Muscle of back (tissue), 11 donors: Measurements from ENCODE around the gene ADORA3. TPM values are rescaled to one million over a fixed set of nuclear protein-coding genes. Genes with fewer than 3 reads are reported as not detected.

Experiments
- DNase-seq, 3 donors: peaks; one replicate each; pipeline versions ENCODE4 v3.0.0 to v3.0.0-alpha.2; 2013
- polyA plus RNA-seq, 10 donors: library from polyadenylated mRNA; unstranded; fragments of 120-200 nt; gene quantifications; one replicate each; pipeline ENCODE4 v1.2.1, GENCODE V29; 2013; ENCODE audit not compliant: insufficient read length in 10 of 10

The ADORA3 gene
- polyA plus RNA-seq, 10 donors = 0.36 to 1.0 (median 0.74) TPM

DNA sequence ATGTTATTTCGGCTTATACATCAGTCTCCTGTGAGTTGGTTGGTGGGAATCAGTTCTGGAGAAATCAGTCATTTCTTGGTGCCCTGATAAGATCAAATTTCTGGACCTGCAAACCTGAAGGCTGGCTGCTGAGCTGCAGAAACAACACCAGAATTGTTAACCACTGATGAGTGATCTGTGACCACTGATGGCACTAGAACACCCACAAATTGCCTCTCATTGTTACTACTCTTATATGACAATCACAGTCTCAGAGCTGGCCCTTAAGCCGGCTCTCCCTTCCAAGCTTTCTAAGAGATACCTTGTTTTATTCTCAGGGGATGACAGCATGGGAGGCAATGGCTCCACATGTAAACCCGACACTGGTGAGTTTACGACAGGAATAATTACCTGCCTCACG lies 27.7 kb downstream of the ADORA3 start:
- DNase-seq = no peak

DNA sequence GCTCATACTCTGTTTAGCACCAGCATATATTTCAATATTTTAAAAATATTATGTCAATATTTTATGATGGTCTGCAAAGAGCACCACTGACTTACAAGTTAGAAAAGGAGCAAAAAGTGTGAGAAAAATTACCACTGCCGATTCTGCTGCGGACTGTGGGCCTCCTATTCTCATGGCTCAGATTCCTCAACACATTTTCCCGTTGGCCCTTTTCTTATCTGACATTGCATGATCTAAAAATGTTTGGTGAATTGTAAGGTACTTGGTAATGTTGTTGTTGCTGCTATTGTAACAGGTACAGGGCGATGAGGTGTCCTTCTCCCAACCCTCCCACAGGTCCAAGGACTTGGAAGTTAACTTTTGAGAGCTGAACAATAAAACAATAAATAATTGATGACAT lies 28.9 kb downstream of the ADORA3 start:
- no peak for DNase-seq

DNA sequence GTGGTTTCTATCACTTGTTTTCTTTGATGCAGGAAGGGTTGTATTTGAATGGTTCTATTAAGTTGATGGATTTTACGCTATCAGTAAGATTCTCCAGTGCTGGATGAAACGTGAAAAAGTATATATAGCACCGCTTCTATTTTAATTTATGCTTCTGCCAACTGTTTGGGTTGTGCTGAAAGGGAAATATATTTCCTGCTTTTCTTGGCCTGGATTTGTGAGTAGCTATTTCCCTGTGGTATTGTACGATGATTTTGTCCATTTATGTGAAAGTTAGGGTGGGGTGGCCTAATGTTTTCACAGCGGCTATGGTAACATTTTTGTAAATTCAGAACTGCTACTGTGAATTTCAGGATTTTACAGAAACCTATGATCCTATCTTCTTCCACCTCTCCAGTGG lies 29.3 kb downstream of the ADORA3 start:
- peak in 1 of 3 donors; percentile 53 for DNase-seq

DNA sequence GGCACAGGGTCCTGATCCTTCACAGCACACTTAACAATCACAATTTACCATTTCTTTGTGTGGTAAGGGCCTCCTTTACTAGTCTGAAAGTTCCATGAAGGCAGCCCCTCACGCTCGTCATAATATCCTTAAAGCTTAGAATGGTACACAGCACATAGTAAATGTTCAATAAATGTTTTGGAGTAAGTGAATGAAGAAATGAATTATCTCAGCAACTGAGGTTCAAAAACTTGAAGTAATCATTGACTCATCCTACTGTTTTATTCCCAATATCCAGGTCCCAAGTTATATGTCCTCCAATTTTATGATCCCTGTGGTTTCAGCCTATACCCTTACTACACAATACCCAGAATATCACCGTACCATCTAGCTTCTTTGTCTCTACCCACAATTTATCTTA lies 31.9 kb downstream of the ADORA3 start:
- no peak for DNase-seq

DNA sequence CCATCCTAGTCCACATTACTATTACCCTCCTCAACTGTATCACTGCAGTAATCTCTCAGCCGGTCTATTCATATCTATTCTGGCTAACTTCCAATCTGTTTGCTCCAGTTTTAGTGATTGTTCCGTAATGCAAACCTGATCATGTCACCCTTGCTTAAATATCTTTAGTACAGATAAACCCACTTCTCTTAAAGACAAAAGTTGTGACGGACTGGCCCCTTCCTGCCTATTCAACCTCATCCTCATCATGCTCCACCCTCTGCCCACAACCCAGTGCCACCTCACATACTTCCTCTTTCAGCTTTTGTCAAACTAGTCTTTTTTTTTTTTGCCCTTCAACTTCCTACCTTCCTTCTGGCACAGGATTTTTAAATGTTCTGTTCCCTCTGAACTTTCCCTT lies 32.4 kb downstream of the ADORA3 start:
- DNase-seq = peak in 1 of 3 donors; percentile 31

DNA sequence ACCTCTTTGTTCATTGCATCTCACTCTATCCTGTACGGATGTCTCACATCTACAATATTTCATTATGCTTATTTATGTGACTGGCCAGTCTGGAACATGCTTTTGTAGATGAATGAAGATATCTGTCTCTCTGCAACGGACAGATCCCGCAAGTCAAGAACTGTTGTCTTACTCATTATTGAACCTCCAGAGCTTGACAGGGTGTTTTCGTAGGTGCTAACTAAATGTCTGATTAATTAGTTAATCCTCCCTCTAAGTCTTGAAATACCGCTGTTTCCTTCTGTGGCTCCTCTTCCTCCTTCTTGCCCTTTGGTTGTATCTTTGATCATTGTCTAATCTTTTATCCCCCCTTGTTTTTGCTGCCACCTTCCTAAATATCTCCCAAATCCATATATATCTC lies 32.8 kb downstream of the ADORA3 start:
- DNase-seq = no peak

DNA sequence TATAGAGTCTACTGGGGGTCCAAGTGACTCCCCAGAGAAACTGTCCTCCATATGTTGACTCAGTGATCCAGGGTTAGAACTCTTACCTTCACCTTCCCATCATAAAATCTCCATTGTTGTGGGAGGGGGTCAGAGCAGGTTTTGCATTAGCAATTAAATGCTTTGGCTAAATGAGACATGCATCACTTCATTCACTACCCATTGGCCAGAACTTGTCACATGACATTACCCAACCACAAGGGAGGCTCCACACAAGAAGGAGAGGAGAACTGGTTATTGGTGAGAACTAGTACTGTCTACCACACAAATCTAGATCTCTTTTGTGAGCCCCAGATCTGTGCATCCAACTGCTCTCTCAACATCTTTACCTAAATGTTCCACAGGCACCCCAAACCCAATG lies 33.9 kb downstream of the ADORA3 start:
- DNase-seq = no peak

DNA sequence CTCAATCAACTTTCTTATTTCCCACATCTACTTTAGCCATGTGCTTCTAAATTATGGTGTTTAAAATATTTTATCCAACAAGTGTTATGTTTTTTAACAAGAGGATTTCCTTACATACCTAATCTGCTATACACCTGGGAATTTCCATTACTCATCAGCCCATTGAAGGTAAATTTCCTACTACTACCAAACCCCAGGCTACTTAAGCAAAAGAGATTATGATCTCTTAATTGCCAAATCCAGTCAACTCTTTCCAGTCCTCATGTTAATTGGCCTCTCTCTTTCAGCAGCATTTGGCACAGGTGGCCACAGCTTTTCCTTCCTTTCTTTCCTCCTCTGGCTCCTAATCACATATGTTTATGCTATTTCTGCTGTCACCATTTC lies 34.7 kb downstream of the ADORA3 start:
- no peak for DNase-seq

DNA sequence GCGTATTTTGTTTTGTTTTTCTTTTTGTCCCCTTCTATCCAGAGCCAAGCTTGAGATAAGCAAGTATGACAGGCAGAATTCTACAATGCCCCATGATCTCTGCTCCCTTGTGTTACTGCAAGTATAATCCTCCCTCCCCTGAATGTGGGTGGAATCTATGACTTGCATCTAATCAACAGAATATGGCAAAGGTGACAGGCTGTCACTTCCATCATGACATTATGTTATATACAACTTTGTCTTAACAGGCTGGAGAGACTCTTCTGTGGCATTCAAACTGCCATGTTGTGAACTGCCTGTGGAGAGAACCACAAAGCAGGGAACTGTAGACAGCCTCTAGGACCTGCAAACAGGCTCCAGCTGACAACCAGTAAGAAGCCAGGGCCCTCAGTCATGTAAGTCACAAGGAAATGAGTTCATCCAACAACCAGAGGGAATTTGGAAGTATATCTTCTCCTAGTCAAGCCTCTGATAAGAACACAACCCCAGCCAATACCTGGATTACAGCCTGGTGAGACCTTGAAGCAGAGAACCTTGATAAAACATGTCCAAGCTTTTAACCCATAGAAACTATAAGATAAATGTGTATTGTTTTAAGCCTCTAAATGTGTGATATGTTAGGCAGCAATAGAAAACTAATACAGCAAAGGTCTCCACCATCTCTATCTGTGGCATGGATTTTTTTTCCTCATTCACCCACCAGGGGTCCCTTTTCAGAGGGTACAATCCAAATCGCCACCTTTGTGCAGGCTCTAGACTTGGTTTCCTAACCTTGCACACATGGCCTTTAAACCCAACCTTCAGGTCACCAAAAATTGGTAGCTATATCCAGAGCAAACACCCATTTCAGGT lies 35.3 kb downstream of the ADORA3 start:
- no peak for DNase-seq

DNA sequence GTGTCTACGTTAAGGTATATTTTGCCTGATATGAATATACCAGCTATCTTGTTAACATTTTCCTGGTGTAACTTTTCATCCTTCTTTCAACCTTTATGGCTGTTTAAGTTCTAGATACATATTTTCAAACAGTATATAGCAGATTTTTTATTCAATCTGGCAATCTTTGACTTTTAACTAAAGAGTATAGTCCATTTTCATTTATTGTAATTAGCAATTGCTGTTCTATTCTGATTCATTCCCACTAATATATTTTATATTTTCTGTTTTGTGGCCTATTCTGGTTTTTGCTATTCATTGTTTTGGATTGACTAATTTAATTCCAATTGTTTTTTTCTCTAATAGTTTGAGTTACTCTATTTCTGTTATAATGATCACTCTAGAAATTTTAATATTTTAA lies 37.0 kb downstream of the ADORA3 start:
- no peak for DNase-seq

DNA sequence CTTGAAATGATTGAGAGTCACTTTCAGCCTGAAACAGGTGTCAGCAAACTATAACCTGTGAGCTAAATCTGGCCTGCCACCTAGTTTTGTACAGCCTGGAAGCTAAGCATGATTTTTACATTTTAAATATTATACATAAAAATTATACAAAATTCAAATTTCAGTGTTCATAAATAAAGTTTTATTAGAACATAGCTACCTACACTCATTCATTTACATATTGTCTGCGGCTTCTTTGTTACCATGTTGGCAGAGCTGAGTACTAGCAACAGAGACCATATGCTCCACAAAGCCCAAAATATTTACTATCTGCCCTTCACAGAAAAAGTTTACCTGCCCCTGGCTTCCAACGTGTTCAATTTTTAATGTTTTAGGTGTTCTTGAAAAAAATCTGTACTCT lies 37.7 kb downstream of the ADORA3 start:
- DNase-seq = no peak

DNA sequence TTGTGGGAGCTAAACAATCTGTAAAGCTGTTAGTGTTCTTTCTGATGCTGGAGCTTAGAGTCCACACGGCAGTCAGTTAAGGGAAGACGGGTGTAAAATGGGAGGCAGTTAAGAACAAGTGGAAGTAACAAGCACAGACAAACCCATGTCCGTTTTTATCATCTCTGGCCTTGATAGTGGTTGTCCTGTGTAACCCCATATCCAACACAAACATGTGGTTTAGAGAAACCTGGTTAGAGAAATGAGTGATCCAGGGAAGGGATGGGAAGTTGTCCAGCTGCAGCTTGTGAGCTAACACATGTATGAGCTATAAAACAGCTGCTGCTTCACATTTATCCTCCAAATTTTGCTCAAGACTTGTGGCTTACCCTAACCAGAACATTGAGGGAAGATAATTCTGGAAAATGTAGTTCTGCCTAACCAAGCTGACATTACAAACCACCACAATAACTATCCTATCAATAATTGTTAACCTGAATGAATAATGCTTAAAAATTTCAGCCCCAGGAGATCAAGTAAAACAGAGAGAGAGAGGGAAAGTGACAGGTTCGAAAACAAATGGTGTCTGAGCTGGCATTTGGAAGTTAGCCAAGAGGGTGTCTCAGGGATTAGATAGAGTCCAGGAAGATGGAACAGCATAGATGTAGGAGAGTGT lies 40.3 kb downstream of the ADORA3 start:
- DNase-seq = peak in 1 of 3 donors; percentile 32

DNA sequence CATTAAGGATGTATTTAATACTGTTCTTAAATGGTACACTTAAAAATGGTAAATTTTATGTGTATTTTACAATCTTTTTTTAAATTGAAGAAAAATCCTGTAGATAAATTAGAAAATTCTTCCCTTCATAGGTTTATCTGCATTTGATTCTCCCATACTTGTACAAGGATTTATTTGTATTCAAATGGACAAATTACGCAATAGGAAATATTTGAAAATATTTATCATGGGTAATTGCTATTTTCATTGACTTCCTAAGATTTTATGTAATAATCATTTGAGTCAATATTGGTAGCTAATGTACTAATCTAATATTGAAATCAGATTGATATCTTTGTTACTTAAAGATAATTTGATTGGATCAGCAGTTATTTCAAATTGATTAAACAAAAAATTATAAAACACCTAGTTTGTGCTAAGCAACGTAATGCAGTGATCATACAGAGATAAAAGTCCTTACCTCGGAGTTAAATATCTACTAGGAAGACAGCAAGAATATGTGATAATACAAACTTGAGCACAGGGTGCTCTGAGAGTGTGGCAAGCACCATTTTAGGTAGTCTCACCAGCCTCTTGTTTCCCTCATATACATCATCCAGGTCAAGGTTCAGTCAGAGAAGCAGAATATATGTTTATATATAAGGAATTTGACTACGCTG lies 40.9 kb downstream of the ADORA3 start:
- DNase-seq = no peak

DNA sequence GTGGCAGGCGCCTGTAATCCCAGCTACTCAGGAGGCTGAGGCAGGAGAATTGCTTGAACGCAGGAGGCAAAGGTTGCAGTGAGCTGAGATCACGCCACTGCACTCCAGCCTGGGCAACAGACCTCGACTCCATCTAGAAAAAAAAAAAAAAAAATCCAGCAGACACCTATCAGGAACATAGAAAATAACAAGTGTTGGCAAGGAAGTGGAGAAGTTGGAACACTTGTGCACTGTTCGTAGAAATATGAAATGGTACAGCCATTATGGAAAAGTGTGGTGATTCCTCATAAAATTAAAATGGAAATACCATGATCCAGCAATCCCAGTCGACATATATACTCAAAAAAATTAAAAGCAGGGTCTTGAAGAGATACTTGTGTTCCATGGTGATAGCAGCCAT lies 41.7 kb downstream of the ADORA3 start:
- DNase-seq = no peak

DNA sequence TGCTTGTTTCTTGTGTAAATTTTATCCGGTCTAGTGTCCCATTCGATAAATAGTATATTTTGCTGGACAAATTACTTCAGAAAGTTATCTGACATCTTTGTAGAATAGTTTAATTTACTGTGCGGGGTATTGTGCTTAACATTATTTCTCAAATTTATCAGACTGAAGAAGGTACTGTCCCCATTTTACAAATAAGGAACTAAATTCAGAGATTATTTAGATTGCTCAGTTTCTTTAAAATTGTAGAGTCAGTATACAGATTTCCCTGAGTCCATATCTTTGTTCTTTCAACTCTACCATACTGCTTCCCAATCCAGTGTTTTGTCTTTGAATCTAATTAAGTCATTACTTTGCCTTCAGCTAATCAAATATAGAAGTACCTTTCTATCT lies 47.8 kb downstream of the ADORA3 start:
- no peak for DNase-seq

DNA sequence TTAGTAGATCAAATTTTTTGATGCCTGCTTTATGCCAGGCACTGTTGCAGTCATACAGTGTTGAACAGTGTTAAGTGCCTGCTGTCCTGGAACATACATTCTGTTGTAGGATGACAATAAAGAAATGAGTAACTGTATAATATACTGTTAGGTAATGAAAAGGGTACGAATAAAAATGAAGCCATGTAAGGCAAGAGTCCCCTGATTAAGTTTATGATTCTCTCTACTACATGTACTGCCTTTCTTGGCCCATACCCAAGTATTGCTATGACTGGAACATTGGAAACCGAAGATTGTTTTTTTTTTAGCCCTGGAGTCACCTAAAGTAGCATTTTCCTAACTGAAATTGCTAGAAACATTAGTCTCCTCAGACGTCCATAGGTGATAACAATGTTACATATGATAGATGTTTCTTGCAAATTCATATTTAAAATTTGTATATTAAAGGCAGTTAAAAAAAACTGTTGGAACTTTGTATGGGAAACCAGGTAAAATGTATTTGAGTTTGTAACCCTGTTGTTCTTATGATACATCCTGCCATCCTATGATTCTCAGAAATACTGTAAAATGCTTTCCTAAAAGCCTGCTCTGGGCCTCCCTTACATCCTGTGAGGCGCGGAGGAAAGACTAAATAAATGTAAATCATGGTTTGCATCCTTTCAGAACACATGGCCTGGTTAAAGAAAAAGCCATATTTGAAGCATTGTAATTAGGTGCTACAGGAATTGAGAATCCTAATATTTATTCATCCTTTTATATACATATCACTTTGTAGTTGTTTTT lies 48.4 kb downstream of the ADORA3 start:
- no peak for DNase-seq

DNA sequence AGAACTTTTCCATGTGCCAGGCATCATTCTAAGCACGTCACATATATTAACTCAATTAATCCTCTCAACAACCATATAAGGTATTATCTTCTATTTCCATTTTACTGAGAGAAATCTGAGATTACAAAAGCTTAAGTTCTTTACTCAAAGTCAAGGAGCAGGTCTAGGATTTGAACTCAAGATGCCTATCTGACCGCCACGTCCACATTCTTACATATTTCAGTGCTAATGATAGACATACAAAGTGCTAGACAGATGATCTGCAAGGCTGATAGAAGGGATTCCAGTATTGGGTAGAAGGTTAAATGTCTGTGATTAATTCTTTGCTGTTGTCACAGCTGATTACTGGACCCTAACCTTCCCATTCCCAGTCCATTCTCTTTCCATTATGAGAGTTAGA lies 49.7 kb downstream of the ADORA3 start:
- DNase-seq = no peak

DNA sequence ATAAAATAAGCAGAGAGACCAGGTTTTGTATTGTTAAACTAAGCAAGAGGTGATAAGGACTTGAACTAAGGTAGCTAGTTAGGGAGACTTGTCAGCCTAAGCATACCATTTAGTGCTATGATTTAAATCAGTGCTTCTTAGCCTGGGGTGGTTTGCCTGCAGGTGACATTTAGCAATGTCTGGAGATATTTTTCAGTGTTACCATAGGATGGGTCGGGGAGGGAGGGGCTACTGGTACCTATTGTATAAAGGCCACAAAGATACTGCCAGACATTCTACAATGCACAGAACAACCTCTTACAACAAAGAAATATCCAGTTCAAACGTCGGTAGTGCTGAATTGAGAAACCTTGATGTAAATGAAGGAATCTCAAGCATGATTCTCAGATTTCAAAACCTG lies 50.9 kb downstream of the ADORA3 start:
- no peak for DNase-seq

DNA sequence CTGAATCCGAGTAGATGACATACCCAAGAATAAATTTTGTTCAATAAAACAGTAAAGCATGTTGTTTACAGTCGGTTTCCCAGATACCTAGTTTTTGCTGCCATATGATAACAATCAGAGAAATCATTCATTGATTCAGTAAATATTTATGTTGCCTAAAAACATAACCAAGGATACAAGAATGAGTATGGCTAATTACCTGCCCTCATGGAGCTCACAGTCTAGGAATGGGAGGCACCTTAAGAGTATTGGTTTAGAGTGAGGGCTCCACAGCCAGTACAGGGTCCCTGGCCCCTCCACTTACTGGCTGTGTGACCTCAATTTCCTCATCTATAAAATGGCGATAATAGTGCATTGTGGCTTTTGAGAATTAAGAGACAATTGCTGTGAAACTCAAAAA lies 53.2 kb downstream of the ADORA3 start:
- DNase-seq = no peak

DNA sequence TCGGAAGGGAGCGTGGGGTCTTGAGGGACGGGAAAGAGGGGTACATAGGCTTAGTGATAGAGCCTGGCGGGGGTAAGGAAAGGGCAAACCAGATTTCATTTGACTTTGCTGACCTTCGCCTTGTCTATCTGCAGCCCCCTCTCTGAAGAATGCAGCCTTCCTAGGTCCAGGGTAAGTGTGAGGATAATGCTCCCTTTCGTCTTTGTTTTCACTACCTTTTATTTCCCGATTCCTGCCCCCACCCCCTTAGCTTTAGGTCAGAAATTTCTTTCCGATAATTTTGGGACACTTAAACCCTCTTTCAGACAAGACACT lies 53.8 kb downstream of the ADORA3 start:
- no peak for DNase-seq
